Osteoblast (primary cell): ENCODE data around the gene TSPAN19. TPM values are rescaled to one million over a fixed set of nuclear protein-coding genes. Genes with fewer than 3 reads are reported as not detected.
A peak's percentile ranks its signal among the peaks of the same experiment; 100 is the strongest.

ENCODE experiments used
- DNase-seq: peaks from one replicate; pipeline ENCODE4 v3.0.0; 2011; ENCODE audit warnings: low spot score, mixed read lengths; ENCODE audit not compliant: insufficient read length; ENCODE audit errors: missing footprints
- H2AFZ ChIP-seq: 2 replicates; pipeline ENCODE4 v1.6.0; 2011; ENCODE audit warnings: mild to moderate bottlenecking, low read length
- H3K27ac ChIP-seq: 2 replicates; pipeline ENCODE4 v1.5.1; 2011; ENCODE audit warnings: mild to moderate bottlenecking, low read depth, low read length, moderate library complexity
- H3K27me3 ChIP-seq: 2 replicates; pipeline ENCODE4 v1.6.0; 2012; ENCODE audit warnings: mild to moderate bottlenecking, control low read depth, inconsistent platforms, low read length, moderate library complexity; ENCODE audit not compliant: insufficient read depth
- H3K36me3 ChIP-seq: 2 replicates; pipeline ENCODE4 v1.5.1; 2011; ENCODE audit warnings: mild to moderate bottlenecking, low read length, control low read depth, moderate library complexity; ENCODE audit not compliant: insufficient read depth
- H3K4me1 ChIP-seq: 2 replicates; pipeline ENCODE4 v1.5.1; 2011; ENCODE audit warnings: mild to moderate bottlenecking, low read length, control low read depth, moderate library complexity; ENCODE audit not compliant: insufficient read depth
- H3K4me2 ChIP-seq: 2 replicates; pipeline ENCODE4 v1.6.0; 2011; ENCODE audit warnings: mild to moderate bottlenecking, low read length; ENCODE audit not compliant: insufficient read depth
- H3K4me3 ChIP-seq: fragments of 200-600 bp; sonication (generic); 3 replicates; pipeline ENCODE4 v1.5.1; 2012; ENCODE audit warnings: mild to moderate bottlenecking, low read length, inconsistent platforms; ENCODE audit not compliant: insufficient read depth
- H3K79me2 ChIP-seq: 2 replicates; pipeline ENCODE4 v1.6.0; 2012; ENCODE audit warnings: mild to moderate bottlenecking, low read length, control low read depth, inconsistent platforms; ENCODE audit not compliant: insufficient read depth
- H3K9me3 ChIP-seq: 2 replicates; pipeline ENCODE4 v1.5.1; 2011; ENCODE audit warnings: low read depth, low read length, control low read depth
- H4K20me1 ChIP-seq: 2 replicates; pipeline ENCODE4 v1.6.0; 2012; ENCODE audit warnings: mild to moderate bottlenecking, low read length, control low read depth; ENCODE audit not compliant: insufficient read depth
- total RNA-seq: library from RNA; depleted of rRNA; stranded (reverse); fragments of >200 nt; gene quantifications from 2 replicates; pipeline ENCODE4 v1.2.3, GENCODE V29; 2012
- TF ChIP-seq, protein P1 (sequence below): IDR thresholded peaks from 2 replicates; pipeline ENCODE4 v1.5.1; 2011; ENCODE audit warnings: mild to moderate bottlenecking, low read depth, low read length, moderate library complexity; ENCODE audit errors: extremely low read depth

Gene TSPAN19
- total RNA-seq, 1 donor: not detected

- H3K79me2 ChIP-seq: no peaks in the 10 kb centered on the region
- H3K36me3 ChIP-seq: no peaks in the 10 kb centered on the region
- TF ChIP-seq, protein P1, sequence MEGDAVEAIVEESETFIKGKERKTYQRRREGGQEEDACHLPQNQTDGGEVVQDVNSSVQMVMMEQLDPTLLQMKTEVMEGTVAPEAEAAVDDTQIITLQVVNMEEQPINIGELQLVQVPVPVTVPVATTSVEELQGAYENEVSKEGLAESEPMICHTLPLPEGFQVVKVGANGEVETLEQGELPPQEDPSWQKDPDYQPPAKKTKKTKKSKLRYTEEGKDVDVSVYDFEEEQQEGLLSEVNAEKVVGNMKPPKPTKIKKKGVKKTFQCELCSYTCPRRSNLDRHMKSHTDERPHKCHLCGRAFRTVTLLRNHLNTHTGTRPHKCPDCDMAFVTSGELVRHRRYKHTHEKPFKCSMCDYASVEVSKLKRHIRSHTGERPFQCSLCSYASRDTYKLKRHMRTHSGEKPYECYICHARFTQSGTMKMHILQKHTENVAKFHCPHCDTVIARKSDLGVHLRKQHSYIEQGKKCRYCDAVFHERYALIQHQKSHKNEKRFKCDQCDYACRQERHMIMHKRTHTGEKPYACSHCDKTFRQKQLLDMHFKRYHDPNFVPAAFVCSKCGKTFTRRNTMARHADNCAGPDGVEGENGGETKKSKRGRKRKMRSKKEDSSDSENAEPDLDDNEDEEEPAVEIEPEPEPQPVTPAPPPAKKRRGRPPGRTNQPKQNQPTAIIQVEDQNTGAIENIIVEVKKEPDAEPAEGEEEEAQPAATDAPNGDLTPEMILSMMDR: no peak
- DNase-seq: no peak
- no peaks in the 10 kb centered on the region for H3K27me3 ChIP-seq
- no peak overlapping the region for H3K4me2 ChIP-seq
- no peak overlapping the region for H2AFZ ChIP-seq
- H3K9me3 ChIP-seq: no peaks in the 10 kb centered on the region
- H3K27ac ChIP-seq: no peak overlapping the region
- no peaks in the 10 kb centered on the region for H4K20me1 ChIP-seq
- H3K4me1 ChIP-seq: no peaks in the 10 kb centered on the region
- no peak overlapping the region for H3K4me3 ChIP-seq
These were observed 59.9 kb downstream of the TSPAN19 start for GRCh38 chr12:84976133-84976532.

GRCh38 chr12:84974155-84974815 lies 61.8 kb downstream of the TSPAN19 start:
- TF ChIP-seq, protein P1: no peak
- DNase-seq: no peak
- no peaks in the 10 kb centered on the region for H3K4me1 ChIP-seq
- H4K20me1 ChIP-seq: no peaks in the 10 kb centered on the region
- no peaks in the 10 kb centered on the region for H3K9me3 ChIP-seq
- H2AFZ ChIP-seq: no peak overlapping the region
- H3K36me3 ChIP-seq: no peaks in the 10 kb centered on the region
- no peaks in the 10 kb centered on the region for H3K79me2 ChIP-seq
- H3K27me3 ChIP-seq: no peaks in the 10 kb centered on the region
- no peak overlapping the region for H3K4me2 ChIP-seq
- no peak overlapping the region for H3K4me3 ChIP-seq
- H3K27ac ChIP-seq: no peak overlapping the region

DNA sequence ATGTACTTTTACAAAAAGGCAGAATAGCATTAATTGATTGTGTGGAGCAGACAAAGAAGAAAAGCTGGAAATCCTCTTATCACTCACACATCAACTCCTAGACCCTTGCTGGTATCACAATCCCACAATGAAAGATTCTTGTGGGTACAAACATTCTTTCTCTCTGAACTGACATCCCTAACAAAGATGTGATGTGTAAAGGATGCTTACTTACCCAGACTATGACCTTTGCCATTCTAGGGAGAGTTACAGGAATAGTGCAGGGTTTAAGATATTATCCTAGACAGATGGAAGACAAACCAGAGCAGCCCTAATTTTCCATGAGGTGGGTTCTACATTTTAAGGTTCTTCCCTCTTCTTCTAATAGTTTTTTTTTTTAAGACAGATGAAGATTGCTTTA lies 63.1 kb downstream of the TSPAN19 start:
- Histone ChIP-seq H3K9me3 (no peaks in the 10 kb centered on the region), H3K27me3 (no peaks in the 10 kb centered on the region), H3K4me1 (no peaks in the 10 kb centered on the region), H3K27ac (no peak overlapping the region), H2AFZ (no peak overlapping the region), H3K36me3 (no peaks in the 10 kb centered on the region), H3K4me2 (no peak overlapping the region), H3K4me3 (no peak overlapping the region), H4K20me1 (no peaks in the 10 kb centered on the region), H3K79me2 (no peaks in the 10 kb centered on the region)
- TF ChIP-seq, protein P1: no peak
- DNase-seq: peak; percentile 36

- no peak for DNase-seq
- H3K9me3 ChIP-seq: no peaks in the 10 kb centered on the region
- no peak overlapping the region for H3K4me2 ChIP-seq
- H3K36me3 ChIP-seq: no peaks in the 10 kb centered on the region
- TF ChIP-seq, protein P1: no peak
- H4K20me1 ChIP-seq: no peaks in the 10 kb centered on the region
- H2AFZ ChIP-seq: no peak overlapping the region
- no peak overlapping the region for H3K4me3 ChIP-seq
- H3K4me1 ChIP-seq: no peaks in the 10 kb centered on the region
- no peak overlapping the region for H3K27ac ChIP-seq
- H3K27me3 ChIP-seq: no peaks in the 10 kb centered on the region
- no peaks in the 10 kb centered on the region for H3K79me2 ChIP-seq
These were observed 66.9 kb downstream of the TSPAN19 start for GRCh38 chr12:84969226-84969625.

Other genes with a start within 250 kb of the TSPAN19 start
- under 0.01 TPM in 1 of 2 replicates, not detected in the other for gene SLC6A15, start 123.5 kb downstream of the TSPAN19 start, total RNA-seq
- under 0.01 TPM in 1 of 2 replicates, not detected in the other for gene LRRIQ1, start 74 bp upstream of the TSPAN19 start, total RNA-seq
- not detected in 2 replicates for gene ALX1, start 243.9 kb upstream of the TSPAN19 start, total RNA-seq